ENCODE measurements around the gene TSPAN1.

The TSPAN1 gene, protein sequence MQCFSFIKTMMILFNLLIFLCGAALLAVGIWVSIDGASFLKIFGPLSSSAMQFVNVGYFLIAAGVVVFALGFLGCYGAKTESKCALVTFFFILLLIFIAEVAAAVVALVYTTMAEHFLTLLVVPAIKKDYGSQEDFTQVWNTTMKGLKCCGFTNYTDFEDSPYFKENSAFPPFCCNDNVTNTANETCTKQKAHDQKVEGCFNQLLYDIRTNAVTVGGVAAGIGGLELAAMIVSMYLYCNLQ

DNA sequence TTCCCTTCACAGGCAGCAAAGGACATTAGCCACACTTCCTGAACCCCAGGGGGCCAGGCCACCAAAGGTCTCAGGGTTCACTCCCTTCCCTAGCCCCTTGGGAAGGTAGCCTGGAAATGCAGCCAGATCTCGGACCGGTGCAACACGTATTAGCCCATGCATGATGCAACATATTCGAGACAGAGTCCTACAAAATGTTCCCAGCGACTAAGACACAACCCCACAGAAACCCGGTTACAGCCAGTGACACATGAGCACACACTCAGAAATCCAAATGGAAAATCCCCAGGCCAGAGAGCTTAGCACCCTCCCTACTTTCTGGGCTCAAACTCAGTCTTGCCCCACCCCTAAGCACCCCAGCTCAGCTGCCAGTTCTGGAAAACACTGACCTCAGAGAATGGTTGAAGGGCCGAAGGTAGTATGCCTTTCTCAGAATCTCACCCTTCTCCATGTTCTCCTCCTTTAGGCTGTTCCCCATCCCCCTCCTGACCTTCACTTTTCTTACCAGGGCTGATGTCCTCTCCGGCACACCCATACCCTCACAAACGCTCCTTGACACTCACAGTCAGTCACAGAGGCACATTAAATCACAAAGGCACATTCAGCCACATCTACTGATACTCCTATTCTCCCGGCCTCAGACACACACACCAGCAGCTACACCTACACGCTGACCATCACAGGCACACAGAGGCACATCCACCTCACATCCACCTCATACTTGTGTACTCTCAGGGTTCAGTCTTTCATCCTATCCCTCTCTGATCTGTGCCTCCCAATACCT, at the start of gene TSPAN1:
TSS of gene TSPAN1 (plus strand) at position 640 of the 784 bp plus-strand sequence. CDS start 6,021 bp downstream, outside the sequence.
- no peak for DNase-seq

DNA sequence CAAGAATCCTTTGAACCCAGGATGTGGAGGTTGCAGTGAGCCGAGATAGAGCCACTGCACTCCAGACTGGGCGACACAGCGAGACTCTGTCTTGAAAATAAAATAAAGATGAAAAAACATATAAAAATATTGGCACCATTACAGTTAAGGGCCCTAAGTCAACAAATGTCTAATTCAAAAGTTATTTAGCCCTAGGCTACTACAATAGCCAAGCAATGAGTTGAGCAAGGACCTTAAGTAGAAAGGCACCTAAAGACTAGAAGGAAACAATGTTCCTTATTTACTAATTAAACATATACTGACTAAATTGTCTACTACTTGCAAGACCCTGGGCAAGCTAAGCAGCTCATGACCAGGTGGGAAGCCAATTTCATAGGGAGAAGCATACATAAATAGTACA, 46.5 kb upstream of the TSPAN1 start:
- no peak for DNase-seq

- no peak for DNase-seq
These were observed 44.8 kb upstream of the TSPAN1 start for GRCh38 chr1:46130121-46130520.

DNA sequence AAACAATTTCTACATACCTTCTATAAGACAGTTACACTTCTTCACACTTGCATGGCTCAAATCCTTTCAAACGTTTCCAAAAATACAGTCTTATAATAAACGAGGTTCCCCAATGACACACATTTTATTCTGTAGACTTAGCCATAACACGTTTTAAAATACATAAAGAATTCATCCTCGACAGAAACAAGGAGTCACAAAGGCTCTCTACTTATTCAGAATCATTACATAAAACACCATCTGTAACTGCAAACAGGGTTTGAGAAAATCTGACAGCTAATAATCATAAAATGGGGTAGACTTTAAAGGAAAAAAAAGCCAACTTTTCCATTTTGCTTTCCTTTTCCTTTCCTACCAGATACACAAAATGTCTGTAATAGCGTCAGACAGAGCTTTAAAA, 44.3 kb upstream of the TSPAN1 start:
- no peak for DNase-seq

GRCh38 chr1:46131093-46131492, 43.8 kb upstream of the TSPAN1 start:
- peak; percentile 22 for DNase-seq

DNA sequence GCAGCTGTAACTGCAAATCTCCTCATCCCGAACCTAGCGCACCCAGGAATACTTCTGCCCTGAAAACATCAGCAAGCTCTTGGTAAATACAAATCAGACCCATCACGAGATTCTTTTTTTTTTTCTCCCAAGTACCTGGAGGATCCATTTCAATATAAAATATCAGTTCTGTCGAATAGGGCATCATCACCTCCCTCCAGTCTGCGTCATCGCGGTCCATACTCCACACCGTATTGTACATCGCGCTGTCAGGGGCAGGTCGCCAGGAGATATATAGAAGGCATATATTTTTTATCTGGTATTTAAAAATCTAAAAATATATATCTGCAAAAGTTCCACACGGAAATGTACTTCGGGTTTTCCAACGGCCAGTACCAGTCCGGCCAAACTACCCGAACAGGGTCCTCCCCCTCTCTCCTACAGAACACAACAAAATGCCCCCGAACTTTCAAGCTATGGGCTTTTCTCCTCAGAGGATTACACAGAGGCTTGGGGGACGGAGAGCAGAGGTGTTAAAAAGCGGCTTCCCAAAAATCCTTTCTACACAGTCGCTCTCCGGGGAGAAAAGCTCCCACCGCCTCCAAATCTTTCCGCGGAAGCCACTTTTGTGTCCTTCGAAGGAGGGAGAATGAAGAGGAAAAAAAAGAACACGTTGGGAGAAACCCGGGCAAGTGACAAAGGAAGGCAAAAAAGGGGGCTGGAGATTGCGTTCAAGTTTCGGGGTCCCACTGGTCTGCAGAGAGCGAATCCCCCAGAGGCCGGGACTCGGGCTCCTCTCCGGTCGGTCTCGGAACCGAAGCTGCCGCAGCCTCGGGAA, 43.0 kb upstream of the TSPAN1 start:
- peak; percentile 83 for DNase-seq

DNA sequence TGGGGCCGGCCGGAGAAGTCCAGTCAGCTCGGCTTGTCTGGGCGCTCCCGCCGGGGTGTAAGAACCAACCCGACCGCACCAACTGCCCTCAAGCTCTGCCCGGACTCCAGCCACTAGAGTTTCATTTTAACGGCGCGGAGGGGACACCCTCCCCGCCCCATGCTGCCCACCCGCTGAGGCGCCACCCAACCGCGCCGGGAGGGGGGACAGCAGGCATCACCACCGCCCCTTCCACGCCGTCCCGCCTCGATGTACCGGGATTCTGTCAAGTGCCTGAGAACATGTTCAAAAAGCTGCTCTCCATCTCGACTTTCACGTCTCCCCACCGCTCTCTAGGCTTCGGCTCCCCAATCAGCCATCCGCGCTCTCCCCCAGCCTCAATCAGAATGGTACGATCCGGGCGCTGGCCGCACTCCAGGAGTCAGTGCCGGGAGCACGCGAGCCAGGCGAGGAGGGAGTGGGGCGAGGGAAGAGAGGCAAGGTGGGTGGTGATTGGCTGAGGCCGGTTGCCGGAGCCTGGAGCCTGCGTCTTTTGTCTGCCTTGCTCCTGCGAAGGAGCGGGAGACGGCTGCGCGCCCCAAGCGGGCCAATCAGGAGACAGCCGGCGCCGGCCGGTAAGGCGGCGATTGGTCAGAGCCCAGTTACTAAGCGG, 42.2 kb upstream of the TSPAN1 start, which contains the start of gene PIK3R3:
TSS of gene PIK3R3 (minus strand) at position 101 of the 652 bp plus-strand sequence. CDS start 677 bp downstream, outside the sequence.
- DNase-seq, result peak; percentile 100

GRCh38 chr1:46133181-46133658, 41.7 kb upstream of the TSPAN1 start:
- DNase-seq, result peak; percentile 95

DNA sequence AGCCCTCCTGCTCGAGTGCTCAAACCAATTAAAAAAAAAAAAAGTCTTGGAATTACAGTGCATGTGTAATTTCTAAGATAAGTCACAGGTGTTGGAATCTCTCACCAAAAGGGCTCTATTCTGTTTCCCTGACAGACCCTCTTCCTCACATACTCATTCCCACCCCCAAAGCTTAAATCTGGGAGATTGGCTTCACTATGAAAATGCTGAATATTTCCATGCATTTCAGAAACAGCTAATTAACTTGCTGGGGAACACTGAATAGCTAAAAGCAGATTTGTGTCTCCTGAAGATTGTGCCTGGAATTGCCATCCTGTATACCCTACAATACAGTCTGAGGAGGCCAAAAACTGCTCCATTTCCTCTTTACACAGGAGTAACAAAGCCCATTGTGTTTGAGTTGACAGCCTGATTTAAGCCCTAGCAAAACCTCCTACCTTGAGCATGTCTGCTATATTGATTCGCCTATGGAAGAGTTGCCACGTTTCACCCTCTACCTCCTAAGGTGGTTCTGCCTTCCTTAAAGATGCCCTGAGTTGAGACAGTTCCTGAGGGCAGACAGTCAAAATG, 41.0 kb upstream of the TSPAN1 start:
- peak; percentile 48 for DNase-seq

GRCh38 chr1:46134660-46135331, 40.1 kb upstream of the TSPAN1 start:
- DNase-seq, result peak; percentile 77

DNA sequence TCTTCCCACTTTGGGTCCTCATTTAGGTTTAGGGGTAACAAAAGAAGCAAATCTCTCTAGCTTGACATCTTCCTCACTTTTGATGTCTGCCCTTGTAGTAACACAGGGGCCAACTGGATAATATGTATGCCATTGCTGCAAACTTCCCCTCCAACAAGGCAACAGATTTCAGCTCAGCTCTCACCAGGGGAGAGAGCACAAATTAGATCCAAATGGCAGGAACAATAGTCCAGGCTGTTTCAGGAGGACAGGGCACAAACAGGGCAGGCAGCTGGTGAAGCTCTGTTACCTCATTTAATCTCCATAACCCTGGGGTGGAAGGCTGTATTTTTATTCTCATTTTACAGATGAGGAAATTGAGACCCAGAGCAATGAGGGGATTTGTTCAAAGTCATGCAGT, 38.2 kb upstream of the TSPAN1 start:
- DNase-seq, result no peak

GRCh38 chr1:46137916-46138315, 37.0 kb upstream of the TSPAN1 start:
- no peak for DNase-seq

- DNase-seq, result no peak
These were observed 26.6 kb upstream of the TSPAN1 start for GRCh38 chr1:46148318-46148717.

DNA sequence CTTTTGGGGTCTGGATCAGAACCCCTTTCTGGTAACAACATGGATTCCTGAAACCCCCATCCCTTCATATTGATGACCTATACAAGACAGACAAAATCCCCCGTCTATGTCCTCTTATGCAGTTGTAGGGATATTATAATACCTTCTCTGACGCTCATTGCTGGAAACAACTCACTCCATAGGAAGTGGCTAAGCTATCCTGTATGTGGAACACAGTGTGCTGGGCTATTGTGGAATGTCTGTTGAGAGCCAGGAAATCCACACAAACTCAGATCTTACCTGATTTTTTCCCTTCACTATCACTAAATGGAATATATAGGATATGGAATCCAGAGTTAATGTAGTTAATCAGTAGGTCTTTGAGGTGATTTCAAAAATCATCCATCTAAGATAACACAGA, 24.8 kb upstream of the TSPAN1 start:
- peak; percentile 20 for DNase-seq

GRCh38 chr1:46152016-46152415, 22.9 kb upstream of the TSPAN1 start:
- DNase-seq, result no peak

DNA sequence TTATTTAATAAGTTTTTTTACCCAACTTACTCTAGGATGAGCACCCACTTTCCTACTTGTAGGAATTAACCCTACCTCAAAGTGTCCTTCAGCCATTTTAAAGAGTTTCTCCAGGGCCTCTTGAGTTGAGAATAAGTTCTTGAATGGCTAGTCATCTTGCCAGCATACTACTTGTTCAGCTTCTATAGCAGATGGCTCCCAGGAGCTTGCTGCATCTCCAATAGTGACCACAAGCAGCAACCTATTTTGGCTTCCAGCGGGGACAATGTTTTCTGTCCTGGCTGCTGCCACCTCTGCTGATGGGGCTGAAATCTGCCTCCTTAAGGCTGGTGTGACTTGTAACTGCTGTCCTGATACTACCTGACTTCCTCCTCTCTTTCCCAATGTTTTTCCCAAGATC, 21.7 kb upstream of the TSPAN1 start:
- DNase-seq, result no peak

DNA sequence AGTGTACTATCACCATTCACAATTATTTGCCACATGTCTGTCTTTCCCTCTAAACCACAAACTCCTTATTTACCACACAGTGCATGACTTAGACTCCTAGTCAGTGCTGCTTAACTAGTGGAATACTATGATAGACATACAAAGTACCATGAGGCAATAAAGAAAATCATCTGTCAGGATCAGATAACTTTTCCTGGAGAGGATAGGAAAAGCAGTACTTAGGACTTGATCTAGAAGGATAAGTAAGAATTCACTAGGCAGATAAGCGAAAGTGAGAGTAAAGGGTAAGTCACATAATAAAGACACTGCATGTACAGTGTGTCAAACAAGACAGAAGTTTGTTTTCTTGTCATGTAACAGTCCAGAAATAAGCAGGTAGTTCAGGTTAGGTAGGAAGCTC, 21.2 kb upstream of the TSPAN1 start:
- no peak for DNase-seq

DNA sequence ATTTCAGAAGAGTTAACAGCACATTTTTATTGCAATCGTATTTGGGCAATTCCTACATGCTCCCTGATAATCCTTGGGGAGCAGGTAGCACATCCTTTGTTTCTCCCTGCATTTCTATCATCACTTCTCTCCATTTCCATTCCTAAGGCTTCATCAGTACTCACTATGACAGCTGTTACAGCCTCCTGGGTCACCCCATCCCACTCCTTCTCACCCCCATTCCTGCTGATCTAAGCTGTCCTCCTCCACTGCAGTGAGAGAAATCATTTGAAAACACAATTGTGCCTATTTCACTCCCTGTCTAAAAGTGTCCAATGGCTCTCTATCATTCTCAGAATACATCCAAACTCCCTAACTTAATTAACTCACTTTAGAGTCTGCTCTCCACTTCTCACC, 17.0 kb upstream of the TSPAN1 start:
- no peak for DNase-seq

DNA sequence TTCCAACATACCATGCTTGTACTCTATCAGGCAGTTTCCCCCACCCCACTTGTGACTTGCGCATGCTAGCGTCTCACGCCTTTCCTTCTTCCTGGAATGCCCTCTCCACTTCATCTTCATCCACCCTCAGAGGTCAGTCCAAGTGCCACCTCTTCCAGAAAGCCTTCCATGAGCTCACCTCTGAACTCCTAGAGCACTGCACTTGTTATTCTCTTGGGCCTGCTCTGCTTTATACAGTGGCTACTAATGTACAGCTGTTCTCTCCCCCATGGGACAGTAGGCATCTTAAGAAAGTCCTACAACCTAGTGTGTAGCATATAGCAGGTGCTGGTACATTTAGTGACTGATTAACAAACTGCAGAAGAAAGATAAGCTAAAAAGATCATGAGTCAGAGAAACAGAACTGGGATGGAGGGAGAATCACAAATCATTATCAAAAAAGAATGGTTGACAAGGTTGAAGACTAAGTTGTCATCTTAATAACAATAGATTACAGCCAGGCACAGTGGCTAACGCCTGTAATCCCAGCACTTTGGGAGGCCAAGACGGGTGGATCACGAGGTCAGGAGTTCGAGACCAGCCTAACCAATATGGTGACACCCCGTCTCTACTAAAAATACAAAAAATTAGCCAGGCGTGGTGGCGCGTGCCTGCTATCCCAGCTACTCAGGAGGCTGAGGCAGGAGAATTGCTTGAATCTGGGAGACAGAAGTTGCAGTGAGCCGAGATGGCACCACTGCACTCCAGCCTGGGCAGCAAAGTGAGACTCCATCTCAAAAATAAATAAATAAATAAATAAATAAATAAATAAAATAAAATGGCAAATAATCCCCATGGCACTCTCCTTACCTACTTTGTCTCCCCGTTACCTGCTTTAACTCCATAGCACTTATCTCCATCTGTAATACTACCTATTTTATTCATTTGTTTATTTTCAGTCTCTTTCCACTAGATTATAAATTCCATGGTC, 16.3 kb upstream of the TSPAN1 start:
- DNase-seq, result no peak

- no peak for DNase-seq
These were observed 15.4 kb upstream of the TSPAN1 start for GRCh38 chr1:46159516-46159915.

DNA sequence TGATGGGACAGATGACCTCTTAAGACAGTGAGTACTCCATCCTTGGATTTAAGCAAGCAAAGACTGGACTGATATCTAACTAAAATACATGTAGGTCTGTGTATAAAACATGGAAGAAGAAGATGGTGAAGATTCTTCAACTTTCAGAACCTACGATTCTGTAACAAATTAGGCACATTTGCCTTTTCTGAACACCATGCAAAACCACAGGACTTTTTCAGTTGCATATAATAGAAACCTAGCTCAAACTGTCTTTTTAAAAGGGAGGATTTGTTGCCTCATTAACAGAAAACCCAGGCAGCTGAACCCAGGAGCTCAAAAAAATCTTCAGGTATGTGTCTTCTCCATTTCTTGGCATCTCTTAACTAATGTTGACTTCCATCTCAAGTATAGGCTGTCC, 14.7 kb upstream of the TSPAN1 start:
- DNase-seq, result no peak
